Body of pancreas (tissue), 4 donors: ENCODE measurements around the gene MYRIP.

Source experiments
- CTCF ChIP-seq, 7 experiments: fragments of 450-650 bp in 4 of 7; fragments of 200-600 bp in 3 of 7; sonication (generic) in 3 of 7; IDR thresholded peaks; one replicate each; pipeline ENCODE4 v1.5.1; 2016 to 2019; ENCODE audit warnings: antibody characterized with exemption in 7 of 7
- POLR2A ChIP-seq, 3 donors: fragments of 450-650 bp; IDR thresholded peaks; one replicate each; pipeline ENCODE4 v1.6.1; 2016; ENCODE audit warnings: antibody characterized with exemption in 3 of 3, mild to moderate bottlenecking in 2 of 3

GRCh38 chr3:39848365-39848764, 39.0 kb downstream of the MYRIP start:
- TF ChIP-seq CTCF (IDR thresholded peaks at IDR 0.05): no peak
- no peak for TF ChIP-seq POLR2A (IDR thresholded peaks at IDR 0.05)
